Small intestine (tissue), 7 donors: ENCODE measurements around the gene NLRC3. TPM values are rescaled to one million over a fixed set of nuclear protein-coding genes. Genes with fewer than 3 reads are reported as not detected.

Source experiments
- DNase-seq, 2 donors: peaks; one replicate each; pipeline versions ENCODE4 v3.0.0 to v3.0.0-alpha.2; 2013
- FAIRE-seq: peaks from 2 replicates; lab custom pipeline; 2012; peaks lifted over from hg19 to GRCh38; lab: Jason Lieb, UNC
- H3K27ac ChIP-seq, 3 donors: one replicate each; pipeline ENCODE4 v1.5.1; 2013; ENCODE audit warnings: low read length in 2 of 3, mild to moderate bottlenecking in 2 of 3, control low read depth in 1 of 3, inconsistent platforms in 1 of 3, low read depth in 1 of 3, moderate library complexity in 1 of 3
- H3K27me3 ChIP-seq, 3 donors: one replicate each; pipeline ENCODE4 v1.6.1; 2013; ENCODE audit warnings: low read length in 3 of 3, inconsistent platforms in 1 of 3; ENCODE audit not compliant: control insufficient read depth in 3 of 3, insufficient read depth in 3 of 3
- H3K36me3 ChIP-seq, 3 donors: one replicate each; pipeline ENCODE4 v1.6.1; 2013; ENCODE audit warnings: low read length in 3 of 3, inconsistent platforms in 1 of 3, low read depth in 1 of 3, mild to moderate bottlenecking in 1 of 3, moderate library complexity in 1 of 3; ENCODE audit not compliant: control insufficient read depth in 3 of 3, insufficient read depth in 2 of 3
- H3K4me1 ChIP-seq, 3 donors: one replicate each; pipeline ENCODE4 v1.6.1; 2013; ENCODE audit warnings: low read length in 2 of 3, inconsistent platforms in 1 of 3, low read depth in 1 of 3, mild to moderate bottlenecking in 1 of 3, moderate library complexity in 1 of 3; ENCODE audit not compliant: control insufficient read depth in 3 of 3, insufficient read depth in 2 of 3
- H3K4me3 ChIP-seq, 3 donors: one replicate each; pipeline ENCODE4 v1.5.1; 2013; ENCODE audit warnings: low read length in 3 of 3, control low read depth in 1 of 3, inconsistent platforms in 1 of 3, low read depth in 1 of 3, mild to moderate bottlenecking in 1 of 3, moderate library complexity in 1 of 3
- H3K9me3 ChIP-seq, 2 donors: one replicate each; pipeline ENCODE4 v1.6.1; 2013; ENCODE audit warnings: low read depth in 1 of 2, low read length in 1 of 2; ENCODE audit not compliant: control insufficient read depth in 2 of 2, insufficient read depth in 1 of 2
- WGBS, 3 donors: extraction: QIAGEN DNeasy Blood & Tissue Kit; methylation state at CpG; one replicate each; pipeline ENCODE4 v1.1.7; 2013; 5-methylcytosine and 5-hydroxymethylcytosine counted together
- polyA plus RNA-seq, 4 donors: library from polyadenylated mRNA; stranded (reverse) in 3 of 4; unstranded in 1 of 4; fragments of 200-250 nt in 3 of 4; fragments of 120-200 nt in 1 of 4; gene quantifications; one replicate each; pipeline versions ENCODE4 v1.2.1 to v1.2.3, GENCODE V29; 2013
- donor health status: healthy with polysubstance abuse.
- donor health status: control.
- donor health status: control.
- donor health status: Bipolar disorder and iron deficiency.
- donor health status: healthy.

Gene NLRC3
- polyA plus RNA-seq, 4 donors: 0.67 to 1.9 (median 0.95) TPM

GRCh38 chr16:3595110-3595486 is 17.9 kb upstream of the NLRC3 start:
- no peak for FAIRE-seq
- 89 to 98% (median 96%) methylated on average over 10 to 11 of the region's 11 CpGs for WGBS, 3 donors
- Histone ChIP-seq H3K4me1 (no peaks in the 10 kb centered on the region), H3K27me3 (no peaks in the 10 kb centered on the region), H3K9me3 (peaks cover 0 to 10% of the 10 kb centered on the region in 2 donors), H3K4me3 (no peak overlapping the region), H3K27ac (no peak overlapping the region), H3K36me3 (peaks cover 0 to 79% (median 3%) of the 10 kb centered on the region in 3 donors)
- no peak for DNase-seq

DNA sequence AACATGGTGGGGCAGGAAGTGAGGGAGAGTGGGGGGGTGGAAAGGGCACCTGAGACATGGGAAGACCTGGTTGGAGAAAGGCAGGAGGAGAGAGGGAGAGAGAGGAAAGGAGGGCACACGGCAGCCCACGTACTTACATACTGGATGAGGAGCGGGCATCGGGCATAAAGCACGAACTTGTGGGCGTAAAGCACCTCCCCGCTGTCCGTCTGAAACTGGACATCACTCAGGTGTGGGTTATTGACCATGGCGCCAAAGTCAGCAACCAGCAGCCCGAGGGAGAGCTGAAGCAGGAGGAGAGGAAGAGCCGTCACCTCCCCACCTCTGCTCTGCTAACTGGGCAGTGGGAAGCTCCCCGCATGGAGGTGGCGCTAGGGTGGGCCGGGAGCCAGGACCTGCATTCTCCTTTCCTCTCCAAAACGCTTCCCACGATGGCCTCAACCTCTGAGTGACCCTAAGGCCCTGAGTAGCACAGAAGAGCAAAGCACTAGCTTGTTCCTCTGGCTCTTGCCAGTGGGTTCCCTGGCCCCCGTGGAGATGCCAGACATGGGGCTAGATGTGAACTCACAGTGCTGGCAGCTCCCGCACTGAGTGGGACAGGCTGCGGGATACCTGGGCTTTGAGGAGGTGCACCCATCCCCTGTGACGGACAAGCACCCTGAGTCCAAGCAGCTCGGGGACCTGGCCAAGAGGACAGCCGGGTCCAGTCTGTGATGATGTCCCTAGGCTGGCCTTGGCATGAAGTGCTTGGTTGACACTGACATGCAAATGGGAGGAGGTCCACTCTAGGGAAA is 17.3 kb upstream of the NLRC3 start:
- no peak overlapping the region for H3K27ac ChIP-seq
- FAIRE-seq: no peak
- no peaks in the 10 kb centered on the region for H3K27me3 ChIP-seq
- peaks cover 0 to 79% (median 3%) of the 10 kb centered on the region in 3 donors for H3K36me3 ChIP-seq
- WGBS, 3 donors: 93 to 97% (median 94%) methylated on average over 18 to 22 of the region's 22 CpGs
- DNase-seq: no peak
- no peaks in the 10 kb centered on the region for H3K4me1 ChIP-seq
- H3K4me3 ChIP-seq: no peak overlapping the region
- peaks cover 0 to 5% of the 10 kb centered on the region in 2 donors for H3K9me3 ChIP-seq

DNA sequence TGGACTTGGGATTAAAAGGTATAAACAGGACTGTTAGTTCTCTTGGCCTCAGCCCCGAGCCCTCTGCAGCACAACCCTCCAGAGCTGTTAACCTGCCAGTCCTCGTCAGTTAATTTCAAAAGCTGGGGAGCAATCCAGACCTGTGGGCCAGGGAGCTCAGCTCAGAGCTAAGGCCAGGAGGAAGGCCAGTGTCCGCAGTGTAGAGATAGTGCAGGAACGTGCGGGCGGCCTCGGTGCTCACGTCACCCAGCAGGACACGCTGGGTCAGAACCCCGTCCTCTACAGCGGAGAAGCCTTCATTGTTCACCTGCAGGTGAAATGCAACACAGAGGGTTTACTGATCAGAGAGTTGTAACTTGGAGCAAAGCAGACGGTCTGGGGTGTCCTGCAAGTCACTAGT is 15.4 kb upstream of the NLRC3 start:
- Histone ChIP-seq H3K27ac (no peak overlapping the region), H3K9me3 (no peaks in the 10 kb centered on the region), H3K4me3 (no peak overlapping the region), H3K4me1 (no peaks in the 10 kb centered on the region), H3K27me3 (no peaks in the 10 kb centered on the region), H3K36me3 (peaks cover 0 to 80% (median 3%) of the 10 kb centered on the region in 3 donors)
- WGBS, 3 donors: 96 to 97% (median 96%) methylated on average over 12 of the region's 12 CpGs
- DNase-seq (no peak), FAIRE-seq (no peak)

- FAIRE-seq (no peak), DNase-seq (no peak)
- Histone ChIP-seq H3K4me1 (no peaks in the 10 kb centered on the region), H3K36me3 (peaks cover 0 to 78% (median 3%) of the 10 kb centered on the region in 3 donors), H3K27ac (no peak overlapping the region), H3K9me3 (no peaks in the 10 kb centered on the region), H3K4me3 (no peak overlapping the region), H3K27me3 (no peaks in the 10 kb centered on the region)
- WGBS, 3 donors: 94 to 97% (median 96%) methylated on average over 6 of the region's 6 CpGs
These were observed 14.8 kb upstream of the NLRC3 start for GRCh38 chr16:3591991-3592390.

DNA sequence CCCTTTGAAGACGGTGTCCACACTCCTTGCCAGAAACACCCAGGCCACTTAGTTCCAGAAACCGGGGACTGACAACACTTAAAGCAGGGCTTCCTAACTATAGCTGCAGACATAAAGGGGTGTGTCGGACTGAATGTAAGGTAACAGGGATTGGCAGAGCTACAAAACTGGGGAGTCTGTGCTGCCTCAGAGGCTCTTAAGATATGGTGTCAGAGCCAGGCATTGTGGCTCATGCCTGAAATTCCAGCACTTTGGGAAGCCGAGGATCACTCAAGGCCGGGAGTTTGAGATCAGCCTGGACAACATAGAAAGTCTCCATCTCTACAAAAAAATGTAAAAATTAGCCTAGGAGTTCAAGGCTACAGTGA is 14.2 kb upstream of the NLRC3 start:
- WGBS, 3 donors: 91 to 97% (median 92%) methylated on average over 5 of the region's 5 CpGs
- H3K4me1 ChIP-seq: no peaks in the 10 kb centered on the region
- no peak for FAIRE-seq
- no peaks in the 10 kb centered on the region for H3K9me3 ChIP-seq
- H3K36me3 ChIP-seq: peaks cover 0 to 75% (median 3%) of the 10 kb centered on the region in 3 donors
- DNase-seq: no peak
- H3K4me3 ChIP-seq: no peak overlapping the region
- no peaks in the 10 kb centered on the region for H3K27me3 ChIP-seq
- H3K27ac ChIP-seq: no peak overlapping the region

GRCh38 chr16:3590736-3591435 is 13.7 kb upstream of the NLRC3 start:
- FAIRE-seq: no peak
- 91 to 95% (median 91%) methylated on average over 26 to 27 of the region's 27 CpGs for WGBS, 3 donors

GRCh38 chr16:3589991-3590701 is 12.9 kb upstream of the NLRC3 start:
- Histone ChIP-seq H3K36me3 (peaks cover 0 to 65% (median 3%) of the 10 kb centered on the region in 3 donors), H3K4me3 (no peak overlapping the region), H3K9me3 (no peaks in the 10 kb centered on the region), H3K27me3 (no peaks in the 10 kb centered on the region), H3K27ac (no peak overlapping the region), H3K4me1 (no peaks in the 10 kb centered on the region)
- DNase-seq (no peak), FAIRE-seq (no peak)
- WGBS, 3 donors: 91 to 95% (median 93%) methylated on average over 25 of the region's 25 CpGs

More at GRCh38 chr16:3590736-3591435, 13.7 kb upstream of the NLRC3 start:
- no peaks in the 10 kb centered on the region for H3K9me3 ChIP-seq
- H3K4me3 ChIP-seq: no peak overlapping the region
- H3K27ac ChIP-seq: no peak overlapping the region
- no peaks in the 10 kb centered on the region for H3K4me1 ChIP-seq
- H3K36me3 ChIP-seq: peaks cover 0 to 72% (median 3%) of the 10 kb centered on the region in 3 donors
- H3K27me3 ChIP-seq: no peaks in the 10 kb centered on the region
- no peak for DNase-seq

- Histone ChIP-seq H3K9me3 (no peaks in the 10 kb centered on the region), H3K4me1 (no peaks in the 10 kb centered on the region), H3K27ac (no peak overlapping the region), H3K4me3 (no peak overlapping the region), H3K36me3 (peaks cover 0 to 63% (median 3%) of the 10 kb centered on the region in 3 donors), H3K27me3 (no peaks in the 10 kb centered on the region)
- 82 to 95% (median 92%) methylated on average over 25 to 27 of the region's 27 CpGs for WGBS, 3 donors
- DNase-seq (no peak), FAIRE-seq (no peak)
These were observed 12.3 kb upstream of the NLRC3 start for GRCh38 chr16:3589441-3589921.
